ENCODE data around the gene PCDH9. TPM values are rescaled to one million over a fixed set of nuclear protein-coding genes. Genes with fewer than 3 reads are reported as not detected.

The PCDH9 gene, protein sequence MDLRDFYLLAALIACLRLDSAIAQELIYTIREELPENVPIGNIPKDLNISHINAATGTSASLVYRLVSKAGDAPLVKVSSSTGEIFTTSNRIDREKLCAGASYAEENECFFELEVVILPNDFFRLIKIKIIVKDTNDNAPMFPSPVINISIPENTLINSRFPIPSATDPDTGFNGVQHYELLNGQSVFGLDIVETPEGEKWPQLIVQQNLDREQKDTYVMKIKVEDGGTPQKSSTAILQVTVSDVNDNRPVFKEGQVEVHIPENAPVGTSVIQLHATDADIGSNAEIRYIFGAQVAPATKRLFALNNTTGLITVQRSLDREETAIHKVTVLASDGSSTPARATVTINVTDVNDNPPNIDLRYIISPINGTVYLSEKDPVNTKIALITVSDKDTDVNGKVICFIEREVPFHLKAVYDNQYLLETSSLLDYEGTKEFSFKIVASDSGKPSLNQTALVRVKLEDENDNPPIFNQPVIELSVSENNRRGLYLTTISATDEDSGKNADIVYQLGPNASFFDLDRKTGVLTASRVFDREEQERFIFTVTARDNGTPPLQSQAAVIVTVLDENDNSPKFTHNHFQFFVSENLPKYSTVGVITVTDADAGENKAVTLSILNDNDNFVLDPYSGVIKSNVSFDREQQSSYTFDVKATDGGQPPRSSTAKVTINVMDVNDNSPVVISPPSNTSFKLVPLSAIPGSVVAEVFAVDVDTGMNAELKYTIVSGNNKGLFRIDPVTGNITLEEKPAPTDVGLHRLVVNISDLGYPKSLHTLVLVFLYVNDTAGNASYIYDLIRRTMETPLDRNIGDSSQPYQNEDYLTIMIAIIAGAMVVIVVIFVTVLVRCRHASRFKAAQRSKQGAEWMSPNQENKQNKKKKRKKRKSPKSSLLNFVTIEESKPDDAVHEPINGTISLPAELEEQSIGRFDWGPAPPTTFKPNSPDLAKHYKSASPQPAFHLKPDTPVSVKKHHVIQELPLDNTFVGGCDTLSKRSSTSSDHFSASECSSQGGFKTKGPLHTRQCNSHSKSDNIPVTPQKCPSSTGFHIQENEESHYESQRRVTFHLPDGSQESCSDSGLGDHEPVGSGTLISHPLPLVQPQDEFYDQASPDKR (N-terminal part only)
- 17.1 TPM for total RNA-seq
- long read RNA-seq, full-length matches to known transcripts = 7 of 43 reads
- long read RNA-seq, partial matches to known transcripts = 10 of 43 reads
- long read RNA-seq, other reads (novel, unspliced or antisense) = 26 of 43 reads

DNA sequence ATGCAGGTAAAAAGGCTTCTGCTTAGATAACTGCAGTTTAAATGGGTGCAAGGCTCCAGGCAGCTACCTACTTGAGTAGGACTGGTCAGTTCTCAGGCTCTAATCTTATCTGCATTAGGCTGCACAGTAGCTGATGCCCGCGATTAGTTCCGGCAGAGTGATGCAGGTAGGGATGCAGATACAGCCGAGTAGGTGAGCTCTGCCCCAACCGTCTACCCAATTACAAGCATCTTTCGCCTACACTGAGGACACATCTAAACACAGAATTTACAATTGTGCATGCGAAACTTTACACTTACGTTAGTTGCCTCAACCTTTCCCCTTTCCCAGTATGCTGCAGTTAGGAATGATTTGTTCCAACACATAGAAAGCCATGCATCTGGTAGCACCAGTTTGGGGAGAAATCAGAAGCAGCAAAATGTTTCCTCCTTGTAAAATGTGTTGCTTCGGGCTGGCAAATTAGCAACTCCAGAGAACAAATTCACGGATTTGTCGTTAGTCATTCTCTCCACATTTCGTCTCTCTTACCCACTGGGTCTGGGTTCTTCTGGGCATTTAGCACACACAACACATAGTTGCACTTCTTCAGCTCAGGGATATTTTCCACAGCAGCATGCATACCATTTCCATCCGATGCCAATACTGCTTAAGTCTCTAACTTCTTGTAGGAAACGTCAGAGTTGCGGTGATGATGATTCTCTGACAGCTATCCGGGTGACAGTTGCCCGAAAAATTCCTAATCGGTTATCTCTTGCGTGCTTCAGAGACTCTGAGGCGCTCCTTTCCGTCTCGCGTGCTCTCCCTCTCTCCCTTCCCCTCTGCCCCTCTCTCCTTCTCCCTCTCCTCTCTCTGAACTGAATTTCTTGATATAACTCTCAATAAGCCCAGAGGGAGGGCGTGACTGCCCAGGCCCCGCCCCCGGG lies at the start of gene PCDH9:
Gene PCDH9, minus strand, starts transcription at position 856 of the 923 bp plus-strand sequence. CDS start 1,896 bp downstream, outside the sequence.
- no peak for DNase-seq (ENCODE audit: low spot score)
- intact Hi-C loops (cut with DNase I) = loop anchor here (10.0 kb wide), 4 partner anchors 395 to 1575 kb away; no protein-coding TSS in a partner anchor

DNA sequence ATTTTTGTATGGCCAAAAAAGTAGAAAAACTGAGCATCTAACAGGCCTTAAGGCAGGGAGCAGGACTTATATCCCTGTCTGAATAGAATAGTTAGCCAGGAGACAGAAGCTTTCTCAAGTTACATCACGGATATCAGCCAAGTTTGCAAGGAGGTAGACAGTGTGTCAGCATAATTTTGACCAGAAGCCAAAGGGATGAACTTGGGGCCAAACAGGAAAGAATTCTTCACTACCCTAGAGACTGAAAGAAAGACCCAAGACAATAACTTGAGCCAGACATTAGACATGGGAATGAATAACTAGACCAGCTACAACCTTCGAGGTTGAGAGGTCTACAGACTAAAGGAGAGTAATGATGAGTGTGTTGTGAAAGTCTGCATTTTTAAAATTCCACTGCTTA lies 48.1 kb upstream of the PCDH9 start:
- intact Hi-C loops (cut with DNase I) = no loop called here
- DNase-seq (ENCODE audit: low spot score) = no peak

DNA sequence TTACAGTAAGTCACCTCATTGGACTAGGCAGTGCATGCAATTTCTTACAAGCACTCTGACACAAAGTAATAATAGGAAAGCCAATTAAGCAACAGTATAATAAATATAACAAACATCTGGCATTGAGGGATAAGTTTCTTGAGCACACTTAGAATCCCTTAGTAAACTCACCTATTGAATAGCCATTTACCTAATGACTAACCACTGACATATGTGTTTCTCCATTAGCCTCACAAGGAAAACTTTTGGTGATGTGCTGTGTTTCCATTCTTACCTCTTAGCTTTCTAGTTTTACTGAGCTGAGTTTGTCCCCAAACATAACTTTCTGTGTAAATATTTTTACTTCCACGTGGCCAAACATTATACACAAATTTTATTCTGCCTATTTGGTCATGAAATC lies 47.4 kb upstream of the PCDH9 start:
- intact Hi-C loops (cut with DNase I) = no loop called here
- DNase-seq (ENCODE audit: low spot score) = no peak

DNA sequence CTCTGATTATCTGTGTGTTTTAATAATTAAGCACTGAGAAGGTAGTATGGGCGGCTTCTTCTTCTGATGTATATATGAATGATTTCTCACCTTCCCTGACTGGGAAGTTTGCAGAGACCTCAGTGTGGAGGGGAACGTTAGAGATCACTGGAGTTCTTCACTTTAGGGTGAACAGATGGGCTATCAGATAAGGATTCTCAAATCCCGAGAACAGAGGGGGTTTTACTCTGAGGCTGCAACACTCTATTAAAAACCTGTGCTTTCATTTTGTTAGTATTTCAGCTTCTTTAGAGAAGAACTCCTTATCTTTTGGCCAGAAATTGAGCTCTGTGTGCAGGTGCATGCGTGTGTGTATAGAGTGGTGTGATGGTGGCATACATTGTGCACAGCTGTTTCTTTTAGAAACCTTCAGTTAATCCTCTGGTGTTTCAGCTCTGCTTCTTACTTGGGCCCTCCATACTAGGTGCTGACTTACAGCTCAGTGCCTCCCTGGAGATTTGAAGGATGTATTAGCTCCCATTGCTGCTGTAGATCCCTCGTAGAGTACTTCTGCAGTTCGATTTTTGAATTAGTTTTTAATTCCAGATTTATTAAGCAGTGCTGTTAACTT lies 45.3 kb upstream of the PCDH9 start:
- intact Hi-C loops (cut with DNase I) = no loop called here
- no peak for DNase-seq (ENCODE audit: low spot score)

DNA sequence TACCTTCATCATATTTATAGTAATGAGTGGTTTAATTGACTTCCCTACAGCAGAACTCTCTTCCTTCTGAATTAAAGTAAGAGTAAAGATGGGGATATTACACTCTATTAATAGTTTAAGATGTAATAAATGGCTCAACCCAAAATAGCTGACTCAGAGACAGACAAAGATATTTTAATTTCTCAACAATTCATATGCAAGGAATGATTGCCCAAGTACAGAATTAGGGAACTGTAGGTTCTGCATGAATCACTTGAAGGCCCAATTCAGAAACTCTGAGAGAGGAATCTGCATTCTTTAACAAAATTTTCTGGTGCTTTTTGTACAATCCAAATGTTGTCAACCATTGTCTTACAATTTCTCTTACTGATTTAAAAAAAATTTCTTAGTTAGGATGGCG lies 42.9 kb upstream of the PCDH9 start:
- no peak for DNase-seq (ENCODE audit: low spot score)
- intact Hi-C loops (cut with DNase I) = no loop called here

DNA sequence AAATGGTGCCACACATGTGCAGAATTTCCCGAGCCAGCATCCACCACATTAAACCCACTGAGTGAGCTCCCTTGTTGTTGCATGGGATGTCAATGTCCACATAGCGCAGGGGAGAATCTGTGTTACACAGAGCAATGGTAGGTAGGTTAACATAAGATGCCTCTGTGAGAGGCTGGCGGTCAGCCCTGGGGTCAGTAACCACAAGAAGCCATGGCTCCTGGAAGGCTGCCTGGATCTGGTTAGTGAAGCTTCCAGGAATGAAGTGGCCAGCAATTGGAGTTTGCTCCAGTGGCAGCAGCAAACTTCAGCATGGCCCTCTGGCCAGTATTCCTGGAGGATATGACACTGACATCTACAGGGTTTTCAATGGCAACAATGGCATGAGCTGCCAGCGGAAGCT lies 37.0 kb upstream of the PCDH9 start:
- no peak for DNase-seq (ENCODE audit: low spot score)
- intact Hi-C loops (cut with DNase I) = no loop called here

DNA sequence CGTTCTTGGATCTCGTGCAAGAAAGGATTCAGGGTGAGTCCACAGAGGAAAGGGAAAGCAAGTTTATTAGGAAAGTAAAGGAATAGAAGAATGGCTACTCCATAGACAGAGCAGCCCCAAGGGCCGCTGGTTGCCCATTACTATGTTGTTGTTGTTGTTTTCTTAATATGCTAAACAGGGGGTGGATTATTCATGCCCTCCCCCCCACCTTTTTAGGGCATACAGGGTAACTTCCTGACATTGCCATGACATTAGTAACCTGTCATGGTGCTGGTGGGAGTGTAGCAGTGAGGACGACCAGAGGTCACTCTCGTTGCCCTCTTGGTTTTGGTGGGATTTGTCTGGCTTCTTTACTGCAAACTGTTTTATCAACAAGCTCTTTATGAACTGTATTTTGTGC lies 29.1 kb upstream of the PCDH9 start:
- intact Hi-C loops (cut with DNase I) = no loop called here
- no peak for DNase-seq (ENCODE audit: low spot score)

DNA sequence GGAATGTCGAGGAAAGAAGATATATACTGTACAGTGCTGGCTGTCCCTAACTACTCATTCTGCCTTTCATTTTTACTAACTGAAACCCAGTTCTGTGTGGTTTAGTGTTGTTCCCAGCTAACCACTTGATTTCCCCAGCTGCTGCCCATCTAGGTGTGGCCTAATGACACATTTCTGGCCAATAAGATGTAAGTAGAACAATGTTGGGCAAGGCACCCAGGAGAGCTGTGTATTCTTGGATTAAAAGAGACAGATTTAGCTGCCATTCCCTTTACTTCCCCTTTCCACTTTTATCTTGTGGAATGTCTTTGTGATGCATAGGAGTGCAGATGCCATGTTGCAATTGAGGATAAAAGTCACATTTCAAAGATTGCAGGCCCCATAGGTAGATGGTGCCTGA lies 28.3 kb upstream of the PCDH9 start:
- DNase-seq (ENCODE audit: low spot score) = no peak

DNA sequence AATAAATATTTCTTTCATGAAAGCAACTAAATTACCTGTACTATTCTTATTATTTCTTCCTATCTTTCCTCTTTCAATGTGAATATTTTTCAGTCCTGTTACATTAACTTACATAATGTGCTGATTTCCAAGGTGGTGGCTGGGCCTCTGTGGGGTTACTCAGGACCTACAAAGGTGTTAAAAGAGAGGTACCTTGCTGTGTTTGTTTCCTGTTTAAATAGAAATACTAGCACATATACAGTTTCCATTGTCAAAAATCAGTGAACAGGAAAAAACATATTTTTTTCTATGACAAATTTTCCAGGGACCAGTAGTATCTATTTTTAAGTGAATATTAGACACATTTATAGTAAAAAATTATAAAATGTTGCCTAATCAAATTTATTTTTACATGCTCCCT lies 8.7 kb upstream of the PCDH9 start:
- intact Hi-C loops (cut with DNase I) = loop anchor here (10.0 kb wide), 2 partner anchors 404 to 1584 kb away; no protein-coding TSS in a partner anchor
- DNase-seq (ENCODE audit: low spot score) = no peak

More for the DNA sequence above, 28.3 kb upstream of the PCDH9 start:
- intact Hi-C loops (cut with DNase I) = no loop called here

DNA sequence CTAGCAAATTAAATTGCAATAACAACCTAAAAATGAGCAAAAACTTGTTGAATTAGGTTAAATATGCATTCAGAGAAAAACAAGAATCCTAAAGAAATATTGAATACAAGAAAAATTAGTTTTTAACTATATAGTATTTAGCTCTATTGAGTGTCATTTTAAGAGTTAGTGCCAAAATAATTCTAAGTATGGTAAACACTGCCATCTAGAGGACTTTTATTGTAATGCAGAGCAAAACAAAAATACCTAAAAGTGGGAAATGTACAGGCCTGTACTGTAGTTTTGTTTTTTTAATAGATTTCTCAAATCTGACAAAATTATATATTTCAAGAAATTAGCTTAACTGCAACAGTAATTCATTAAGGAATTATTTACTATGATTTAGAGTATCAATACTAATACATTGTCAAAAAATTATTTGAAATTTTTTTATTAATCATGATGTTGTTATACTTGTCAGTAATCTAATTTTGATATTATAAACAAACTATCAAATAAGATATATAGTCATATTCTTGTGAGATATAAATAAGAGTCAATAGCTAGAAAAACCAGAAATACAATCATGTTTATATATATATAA lies 8.2 kb upstream of the PCDH9 start:
- intact Hi-C loops (cut with DNase I) = loop anchor here (10.0 kb wide), 2 partner anchors 404 to 1584 kb away; no protein-coding TSS in a partner anchor

DNA sequence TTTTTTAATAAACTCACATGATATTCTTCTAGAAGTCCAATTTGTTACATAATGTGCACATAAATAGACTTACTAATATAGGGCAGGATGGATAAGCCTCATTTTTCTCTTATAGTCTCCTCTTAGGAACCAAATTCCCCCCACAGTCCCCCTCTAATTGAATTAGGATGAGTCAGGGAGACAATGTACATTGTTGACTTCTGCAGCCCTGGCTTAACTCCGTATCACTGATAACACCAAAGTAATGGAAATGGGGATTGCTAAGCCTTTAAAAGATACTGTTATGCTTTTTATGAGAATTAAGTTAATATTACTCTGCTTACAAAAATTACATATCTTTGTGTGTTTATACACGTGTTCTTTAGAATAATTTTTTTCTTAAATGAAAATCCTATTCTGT lies 5.1 kb upstream of the PCDH9 start:
- intact Hi-C loops (cut with DNase I) = loop anchor here (10.0 kb wide), 2 partner anchors 400 to 1580 kb away; no protein-coding TSS in a partner anchor
- no peak for DNase-seq (ENCODE audit: low spot score)

More for the DNA sequence above, 8.2 kb upstream of the PCDH9 start:
- no peak for DNase-seq (ENCODE audit: low spot score)

DNA sequence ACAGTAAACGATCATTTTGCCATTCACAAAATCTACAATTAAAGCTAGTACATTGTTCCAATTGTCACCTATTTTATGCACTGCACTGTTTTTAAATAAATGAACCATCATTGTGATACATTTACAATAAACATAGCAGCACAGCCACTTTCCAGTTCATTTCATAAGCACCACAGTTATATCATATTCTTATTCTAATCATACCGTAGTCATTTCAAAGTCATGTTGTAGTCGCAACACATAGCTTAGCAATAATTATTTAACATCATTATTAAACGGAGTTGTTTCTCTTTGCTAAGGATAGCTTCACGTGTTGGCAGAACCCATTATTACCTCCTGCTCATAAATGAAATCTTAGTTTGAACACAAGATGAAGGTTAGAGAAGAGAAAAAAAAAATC lies 2.2 kb upstream of the PCDH9 start:
- intact Hi-C loops (cut with DNase I) = loop anchor here (10.0 kb wide), 2 partner anchors 398 to 1578 kb away; no protein-coding TSS in a partner anchor
- no peak for DNase-seq (ENCODE audit: low spot score)

DNA sequence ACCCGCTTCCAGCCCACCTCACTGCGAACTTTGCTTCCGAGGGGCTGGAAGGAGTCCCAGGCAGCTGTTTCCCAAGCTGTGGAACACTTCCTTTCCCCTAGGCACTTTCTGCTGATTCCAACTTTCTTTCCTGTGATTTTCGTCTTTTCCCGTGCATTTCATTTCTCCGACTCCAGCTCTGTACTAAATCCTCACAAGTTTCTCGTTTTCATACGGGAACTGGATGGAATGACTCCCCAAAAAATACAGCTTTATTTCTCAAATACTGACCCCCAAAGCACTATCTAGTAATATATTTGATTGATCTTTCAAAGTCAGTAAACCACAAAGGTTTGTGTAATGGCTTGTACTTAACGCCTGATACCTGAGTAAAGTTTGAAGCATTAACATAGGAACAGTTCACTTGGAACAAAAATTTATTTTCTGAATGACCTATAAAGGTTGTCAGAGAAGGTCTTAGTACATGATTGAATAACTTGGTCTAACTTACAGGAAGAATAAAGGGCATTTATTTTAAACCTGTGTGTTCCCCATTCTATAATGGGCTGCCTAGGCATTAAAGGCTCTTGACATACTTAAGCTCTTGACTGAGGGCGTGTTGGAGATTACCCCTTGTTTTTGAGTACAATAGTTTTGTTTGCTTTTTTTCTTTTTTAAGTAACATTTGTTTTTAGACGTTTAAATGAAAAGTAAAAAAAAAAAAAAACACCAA lies 1.3 kb upstream of the PCDH9 start:
- peak; percentile 77 for DNase-seq (ENCODE audit: low spot score)
- intact Hi-C loops (cut with DNase I) = loop anchor here (10.0 kb wide), 2 partner anchors 397 to 1577 kb away; no protein-coding TSS in a partner anchor

DNA sequence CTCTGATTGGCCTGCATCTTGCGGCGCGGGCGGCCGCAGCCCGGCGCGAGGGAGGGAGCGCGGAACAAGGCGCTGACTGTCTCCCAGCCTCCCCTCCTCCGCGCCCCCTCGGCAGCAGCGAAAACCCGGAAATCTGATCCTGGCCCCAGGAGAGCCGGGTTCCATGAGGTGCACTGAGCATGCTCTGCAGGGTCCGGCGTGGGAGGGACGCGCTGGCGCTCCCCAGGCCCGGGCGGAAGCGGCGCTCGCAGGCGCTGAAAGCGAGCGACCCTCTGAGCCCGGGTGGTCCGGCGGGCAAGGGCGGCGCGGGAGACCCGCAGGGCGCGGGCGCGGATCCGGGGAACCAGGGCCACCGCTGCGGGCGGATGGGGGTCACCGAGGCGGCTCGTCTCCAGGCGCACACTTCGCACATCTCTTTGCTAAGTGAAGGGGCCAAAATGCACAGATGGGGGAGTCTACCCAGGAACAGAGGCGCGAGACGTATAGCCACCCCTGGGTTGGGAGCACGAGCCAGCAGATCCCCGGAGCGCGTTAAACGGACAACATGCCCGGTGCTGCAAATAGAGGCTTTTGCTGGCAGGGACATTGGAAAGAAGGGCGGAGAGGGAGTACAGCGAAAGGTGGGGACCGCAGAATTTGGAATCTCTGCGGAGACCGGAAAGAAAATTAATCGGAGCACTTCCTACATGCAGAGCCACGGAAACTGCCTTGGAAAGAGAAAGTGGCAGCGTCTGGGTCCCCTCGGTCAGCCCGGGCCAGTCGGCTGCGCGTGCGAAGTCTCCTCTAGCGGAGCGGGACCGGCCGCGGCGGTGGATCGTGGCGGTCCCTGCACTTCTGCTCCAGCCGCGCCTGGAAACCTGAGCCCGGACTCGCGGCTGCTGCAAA lies 510 bp upstream of the PCDH9 start:
- DNase-seq (ENCODE audit: low spot score) = peak; percentile 97
- intact Hi-C loops (cut with DNase I) = loop anchor here (10.0 kb wide), 2 partner anchors 396 to 1576 kb away; no protein-coding TSS in a partner anchor

DNA sequence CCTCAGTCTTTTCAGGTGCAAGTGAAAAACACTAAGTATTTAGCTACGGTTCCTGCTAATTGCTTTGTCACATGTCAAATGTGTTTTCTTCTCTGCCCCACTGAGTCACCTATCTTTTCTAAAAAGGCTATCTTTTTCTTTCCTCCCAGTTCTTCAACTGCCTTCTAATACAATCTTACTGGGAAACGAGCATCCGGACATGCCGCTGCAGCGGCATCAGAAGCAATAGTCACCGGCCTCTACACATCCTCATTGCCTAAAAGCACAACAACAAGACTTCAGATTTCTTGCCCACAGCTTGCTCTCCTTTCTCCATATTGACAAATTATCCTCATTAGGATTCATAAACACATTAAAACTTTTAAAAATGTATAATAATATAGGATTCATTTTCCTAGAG lies 1.2 kb downstream of the PCDH9 start:
- DNase-seq (ENCODE audit: low spot score) = no peak
- intact Hi-C loops (cut with DNase I) = loop anchor here (10.0 kb wide), 2 partner anchors 604 to 1304 kb away; no protein-coding TSS in a partner anchor

DNA sequence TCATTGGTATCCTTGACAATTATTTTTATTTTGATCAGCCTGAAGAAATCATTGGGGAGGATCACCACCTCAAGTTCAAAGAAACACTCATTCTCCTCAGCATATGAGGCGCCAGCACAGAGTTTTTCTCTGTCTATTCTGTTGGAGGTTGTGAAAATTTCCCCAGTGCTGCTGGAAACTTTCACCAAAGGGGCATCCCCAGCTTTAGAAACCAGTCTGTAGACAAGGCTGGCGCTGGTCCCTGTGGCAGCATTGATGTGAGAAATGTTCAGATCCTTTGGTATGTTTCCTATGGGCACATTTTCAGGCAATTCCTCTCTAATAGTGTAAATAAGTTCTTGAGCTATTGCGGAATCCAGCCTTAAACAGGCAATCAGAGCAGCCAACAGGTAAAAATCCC lies 2.1 kb downstream of the PCDH9 start:
- DNase-seq (ENCODE audit: low spot score) = no peak
- intact Hi-C loops (cut with DNase I) = loop anchor here (10.0 kb wide), 2 partner anchors 603 to 1303 kb away; no protein-coding TSS in a partner anchor
